Nucleus accumbens (tissue), 56 donors: ENCODE data around the gene RAB1B.
"Not testable (repeated sequence)": the region's sequence is repeated elsewhere in the genome, so short reads cannot be mapped to it uniquely, and the experiment has no call there.

Experiments used
- DNase-seq, 56 donors: peaks; one replicate each; lab custom pipeline; 2025; lab: John Stamatoyannopoulos, UW

Gene RAB1B

DNA sequence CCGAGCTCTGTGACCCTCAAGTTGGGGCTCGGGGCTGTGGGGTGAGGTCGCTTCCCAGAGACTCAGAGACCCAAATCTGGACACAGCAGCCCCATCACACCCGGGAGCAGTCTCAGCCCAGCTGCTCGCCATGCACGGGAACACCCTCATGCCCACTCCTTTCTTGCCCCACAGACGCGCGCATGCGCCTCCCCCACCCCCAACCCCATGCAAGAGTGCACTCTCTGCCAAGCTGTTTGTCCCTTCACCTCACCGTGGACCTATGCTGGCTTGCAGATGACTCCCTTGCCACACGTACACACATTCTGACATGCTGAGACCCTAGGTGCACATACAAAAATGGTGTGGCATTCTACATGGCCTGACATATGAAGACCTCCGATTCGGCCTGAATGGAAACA, 48.9 kb downstream of the RAB1B start:
- peak in 2 of 56 donors; percentile 15 to 22 for DNase-seq

- peak in 2 of 56 donors; percentile 10 to 13 for DNase-seq
These were observed 49.5 kb downstream of the RAB1B start for GRCh38 chr11:66317723-66318599.

GRCh38 chr11:66318600-66318970, 50.1 kb downstream of the RAB1B start:
- DNase-seq: no peak

DNA sequence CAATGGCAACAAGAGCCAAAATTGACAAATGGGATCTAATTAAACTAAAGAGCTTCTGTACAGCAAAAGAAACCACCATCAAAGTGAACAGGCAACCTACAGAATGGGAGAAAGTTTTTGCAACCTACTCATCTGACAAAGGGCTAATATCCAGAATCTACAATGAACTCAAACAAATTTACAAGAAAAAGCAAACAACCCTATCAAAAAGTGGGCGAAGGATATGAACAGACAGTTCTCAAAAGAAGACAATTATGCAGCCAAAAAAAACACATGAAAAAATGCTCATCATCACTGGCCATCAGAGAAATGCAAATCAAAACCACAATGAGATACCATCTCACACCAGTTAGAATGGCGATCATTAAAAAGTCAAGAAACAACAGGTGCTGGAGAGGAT, 51.9 kb downstream of the RAB1B start:
- DNase-seq: not testable (repeated sequence)

DNA sequence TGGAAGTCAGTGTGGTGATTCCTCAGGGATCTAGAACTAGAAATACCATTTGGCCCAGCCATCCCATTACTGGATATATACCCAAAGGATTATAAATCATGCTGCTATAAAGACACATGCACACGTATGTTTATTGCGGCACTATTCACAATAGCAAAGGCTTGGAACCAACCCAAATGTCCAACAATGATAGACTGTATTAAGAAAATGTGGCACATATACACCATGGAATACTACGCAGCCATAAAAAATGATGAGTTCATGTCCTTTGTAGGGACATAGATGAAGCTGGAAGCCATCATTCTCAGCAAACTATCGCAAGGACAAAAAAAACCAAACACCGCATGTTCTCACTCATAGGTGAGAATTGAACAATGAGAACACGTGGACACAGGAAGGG, 52.3 kb downstream of the RAB1B start:
- DNase-seq: not testable (repeated sequence)

DNA sequence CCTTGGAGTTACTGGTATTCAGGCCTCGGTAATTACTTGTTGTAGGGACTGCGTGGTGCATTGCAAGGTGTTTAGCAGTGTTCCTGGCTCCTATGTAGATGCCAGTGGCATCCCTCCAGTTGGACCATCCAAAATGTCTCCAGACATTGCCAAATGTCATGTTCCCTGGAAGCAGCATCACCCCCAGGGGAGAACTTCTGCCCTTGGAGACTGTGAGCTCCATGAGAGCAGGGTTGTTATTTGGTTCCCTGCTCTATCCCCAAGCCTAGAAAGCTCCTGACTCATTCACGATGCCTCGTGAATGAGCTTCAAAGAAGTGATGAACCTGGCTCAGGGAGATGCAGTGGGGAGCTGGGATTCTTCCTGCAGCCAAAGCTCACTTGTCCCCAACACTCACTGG, 53.2 kb downstream of the RAB1B start:
- no peak for DNase-seq

DNA sequence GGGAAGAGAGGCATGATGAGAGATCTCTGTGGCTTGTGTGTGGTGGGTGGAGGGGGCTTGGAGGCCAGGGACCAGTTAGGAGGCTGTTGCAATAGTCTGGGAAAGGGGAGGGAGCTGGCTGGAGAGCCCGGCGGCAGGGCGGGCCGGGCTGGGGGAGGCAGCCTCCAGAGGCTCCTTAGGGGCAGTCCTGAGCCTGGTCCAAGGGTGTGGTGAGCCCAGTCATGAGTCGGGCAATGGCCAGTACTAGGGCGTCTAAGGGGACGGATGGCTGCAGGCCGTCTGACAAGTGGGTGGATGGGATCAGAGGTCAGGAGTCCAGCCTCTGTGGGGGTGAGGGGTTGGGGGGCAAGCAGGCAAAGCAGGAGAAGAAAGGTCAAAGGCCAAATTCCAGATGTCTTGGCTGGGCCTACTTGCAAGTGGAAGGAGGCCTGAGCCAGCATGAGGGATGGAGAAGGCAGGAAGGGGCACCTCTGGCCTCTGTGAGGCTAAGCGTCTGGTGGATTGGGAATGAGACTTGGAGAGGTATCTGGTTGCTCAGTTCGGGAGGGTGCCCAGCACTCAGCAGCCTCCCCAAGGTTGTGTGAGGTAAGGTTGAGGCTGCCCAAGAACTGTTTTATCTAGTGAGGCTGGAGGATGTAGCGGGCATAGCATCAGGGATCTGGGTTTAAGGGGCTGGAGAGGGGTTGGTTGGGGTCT, 54.4 kb downstream of the RAB1B start:
- no peak for DNase-seq

DNA sequence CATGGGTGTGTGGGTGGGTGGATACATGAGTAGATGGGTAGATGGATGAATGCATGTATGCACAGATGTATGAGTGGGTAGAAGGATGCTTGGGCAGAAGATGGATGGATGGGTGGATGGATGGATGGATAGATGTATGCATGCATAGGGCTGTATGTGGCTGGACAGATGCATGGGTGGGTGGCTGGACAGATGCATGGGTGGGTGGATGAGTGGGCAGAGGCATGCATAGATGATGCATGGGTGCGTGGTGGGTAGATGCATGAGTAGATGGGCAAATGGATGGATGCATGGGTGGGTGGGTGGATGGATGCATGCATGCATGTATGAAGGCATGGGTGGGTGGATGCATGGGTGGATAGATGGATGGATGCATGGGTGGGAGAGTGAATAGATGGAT, 55.2 kb downstream of the RAB1B start:
- no peak for DNase-seq

GRCh38 chr11:66324664-66325063, 56.2 kb downstream of the RAB1B start:
- DNase-seq: no peak

DNA sequence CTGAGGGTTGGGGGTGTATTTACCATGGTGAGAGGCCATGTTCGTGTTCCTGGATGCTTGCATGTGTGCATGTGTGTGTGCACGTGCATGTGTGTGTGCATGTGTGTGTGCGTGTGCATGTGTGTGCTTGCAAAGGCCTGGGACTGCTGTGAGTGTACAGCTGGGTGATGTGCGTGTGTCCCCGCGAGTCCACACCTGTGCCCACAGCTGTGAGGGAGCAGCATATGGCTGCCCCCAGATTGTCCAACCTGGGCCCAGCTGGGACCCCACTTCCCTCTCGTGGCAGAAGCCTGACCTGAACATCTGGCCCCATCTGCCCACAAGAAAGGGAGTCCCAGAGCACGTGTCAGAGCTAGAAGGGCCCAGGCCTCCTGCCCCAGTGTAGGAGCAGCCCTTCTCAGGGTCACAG, 56.8 kb downstream of the RAB1B start:
- no peak for DNase-seq

GRCh38 chr11:66326261-66327111, 58.0 kb downstream of the RAB1B start:
- DNase-seq: peak in 1 of 56 donors; percentile 15
